Activated T-cell treated with anti-CD3 and anti-CD28 coated beads, Interleukin-2, amount 50 U/mL, for 4 hours (primary cell): ENCODE data around the gene KLHL14. TPM values are rescaled to one million over a fixed set of nuclear protein-coding genes. Genes with fewer than 3 reads are reported as not detected.

Experiments
- ATAC-seq, 2 donors: fragments of 200-7000 bp; cut with Tn5 transposase; one replicate each; pipeline ENCODE4 v1.10.0; 2021
- DNase-seq: peaks from one replicate; pipeline ENCODE4 v3.0.0-alpha.2; 2020
- H3K27me3 Mint-ChIP-seq: one replicate; pipeline ENCODE4 v1.8.0; 2021; ENCODE audit warnings: low read depth, mixed read lengths
- H3K36me3 Mint-ChIP-seq: one replicate; pipeline ENCODE4 v1.8.0; 2022; ENCODE audit warnings: mixed read lengths; ENCODE audit not compliant: insufficient read depth
- H3K4me1 Mint-ChIP-seq: one replicate; pipeline ENCODE4 v1.8.0; 2021; ENCODE audit warnings: low read depth, mixed read lengths
- H3K4me3 Mint-ChIP-seq: one replicate; pipeline ENCODE4 v1.8.0; 2021; ENCODE audit warnings: mild to moderate bottlenecking, moderate library complexity, mixed read lengths
- H3K9me3 Mint-ChIP-seq: one replicate; pipeline ENCODE4 v1.8.0; 2021; ENCODE audit warnings: mixed read lengths
- total RNA-seq, 3 donors: library from RNA; stranded (reverse); gene quantifications; one replicate each; pipeline ENCODE4 v1.2.1, GENCODE V29; 2021

Gene KLHL14
- total RNA-seq, 3 donors from 2014 or later: not detected

DNA sequence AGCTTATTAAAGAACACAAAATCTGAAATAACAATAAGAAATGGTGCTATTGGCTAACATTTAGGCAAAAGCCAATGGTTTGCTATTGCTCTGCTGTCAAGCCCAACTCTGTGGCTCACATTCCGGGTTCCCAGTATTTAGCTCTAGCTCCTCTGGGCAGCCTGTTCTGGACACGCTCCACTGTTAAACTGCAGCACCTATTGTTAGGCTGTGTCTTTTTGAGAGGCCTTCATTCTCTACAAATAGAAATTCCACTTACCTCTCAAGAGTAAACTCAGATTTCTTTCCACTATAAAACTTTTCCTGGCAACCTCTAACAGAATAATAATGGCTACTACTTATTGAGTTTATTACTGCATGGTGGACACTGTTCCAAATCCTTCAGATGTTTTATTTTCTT lies 3.7 kb upstream of the KLHL14 start:
- Mint-ChIP-seq H3K9me3 (no peaks in the 10 kb centered on the region), H3K4me3 (no peak overlapping the region), H3K4me1 (peaks cover 7% of the 10 kb centered on the region), H3K36me3 (no peaks in the 10 kb centered on the region), H3K27me3 (peaks cover 18% of the 10 kb centered on the region)
- ATAC-seq (no peak), DNase-seq (no peak)

DNA sequence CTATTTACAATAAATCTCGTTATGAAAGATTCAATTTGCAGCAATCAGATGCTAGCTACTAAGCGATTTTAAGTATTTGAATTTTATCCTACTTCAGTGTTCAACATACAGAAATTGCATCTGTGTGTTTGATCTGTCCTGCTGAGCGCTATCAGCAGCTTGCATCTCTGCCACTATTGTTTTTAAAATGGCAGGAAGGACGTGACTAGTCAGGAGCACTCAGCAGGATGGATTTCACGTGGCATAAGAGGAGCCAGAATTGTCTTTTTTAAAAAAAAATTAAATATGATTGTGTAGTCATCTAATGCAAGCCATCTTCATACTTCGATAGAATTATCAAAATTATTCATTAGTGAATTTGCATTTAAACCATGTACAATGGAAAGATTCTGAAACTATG lies 2.8 kb upstream of the KLHL14 start:
- H3K4me3 Mint-ChIP-seq: no peak overlapping the region
- ATAC-seq (no peak), DNase-seq (no peak)
- peaks cover 24% of the 10 kb centered on the region for H3K27me3 Mint-ChIP-seq
- H3K36me3 Mint-ChIP-seq: no peaks in the 10 kb centered on the region
- no peaks in the 10 kb centered on the region for H3K9me3 Mint-ChIP-seq
- peaks cover 12% of the 10 kb centered on the region for H3K4me1 Mint-ChIP-seq

DNA sequence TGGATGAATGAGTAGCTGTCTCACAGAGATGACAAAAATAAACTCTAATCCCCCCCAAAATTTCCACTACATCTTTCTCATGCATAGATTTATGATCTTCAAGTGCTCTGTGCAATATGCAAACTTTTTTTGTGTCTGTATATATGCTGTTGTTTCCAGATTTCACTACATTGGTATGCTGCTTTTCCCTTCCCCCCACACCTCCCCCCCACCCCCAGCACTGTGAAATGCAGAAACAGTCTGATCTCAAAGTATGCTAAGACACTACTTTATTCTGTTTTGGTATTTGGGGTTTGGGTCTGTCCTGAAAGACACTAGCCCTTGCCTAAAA lies 524 bp upstream of the KLHL14 start:
- peaks cover 40% of the 10 kb centered on the region for H3K27me3 Mint-ChIP-seq
- no peak for ATAC-seq
- no peak overlapping the region for H3K4me3 Mint-ChIP-seq
- H3K9me3 Mint-ChIP-seq: no peaks in the 10 kb centered on the region
- no peak for DNase-seq
- no peaks in the 10 kb centered on the region for H3K36me3 Mint-ChIP-seq
- H3K4me1 Mint-ChIP-seq: peaks cover 14% of the 10 kb centered on the region

DNA sequence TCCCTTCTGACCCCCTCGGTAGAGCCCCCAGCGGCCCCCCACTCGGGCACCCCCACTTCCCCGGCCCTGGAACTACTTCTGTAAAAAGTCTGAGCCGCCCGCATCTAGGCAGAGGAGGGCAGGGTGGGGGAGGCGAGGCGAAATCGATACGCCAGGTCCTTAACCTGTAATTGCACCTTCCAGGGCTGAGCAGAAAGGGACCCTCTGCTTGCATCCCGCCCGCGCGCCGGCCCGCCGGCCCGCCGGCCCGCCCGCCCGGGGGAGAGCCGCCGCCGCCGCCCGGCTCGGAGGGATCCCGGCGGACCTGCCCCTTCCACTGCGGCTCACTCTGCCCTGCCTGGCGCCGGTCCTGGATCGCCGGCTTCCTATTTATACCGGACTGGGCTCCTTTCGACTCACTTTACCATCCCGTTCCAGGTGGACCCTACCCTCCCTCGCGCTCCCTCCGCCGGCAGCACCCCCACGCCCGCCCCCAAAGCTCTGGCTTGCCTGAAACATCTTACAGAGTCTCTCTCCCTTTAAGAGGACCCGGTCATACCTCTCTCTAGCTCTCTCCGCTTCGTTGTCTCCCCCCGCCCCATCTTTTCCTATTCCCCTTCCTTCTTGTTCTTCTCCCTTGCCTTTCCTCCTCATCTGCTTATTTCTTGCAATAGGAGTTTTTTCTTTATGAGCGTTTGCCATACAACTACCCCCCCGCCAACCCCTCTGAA lies 797 bp downstream of the KLHL14 start:
- DNase-seq (no peak), ATAC-seq (peak; percentile 6 to 38)
- Mint-ChIP-seq H3K4me1 (peaks cover 14% of the 10 kb centered on the region), H3K36me3 (no peaks in the 10 kb centered on the region), H3K27me3 (peaks cover 44% of the 10 kb centered on the region), H3K4me3 (peak overlapping the region; percentile 33), H3K9me3 (no peaks in the 10 kb centered on the region)

DNA sequence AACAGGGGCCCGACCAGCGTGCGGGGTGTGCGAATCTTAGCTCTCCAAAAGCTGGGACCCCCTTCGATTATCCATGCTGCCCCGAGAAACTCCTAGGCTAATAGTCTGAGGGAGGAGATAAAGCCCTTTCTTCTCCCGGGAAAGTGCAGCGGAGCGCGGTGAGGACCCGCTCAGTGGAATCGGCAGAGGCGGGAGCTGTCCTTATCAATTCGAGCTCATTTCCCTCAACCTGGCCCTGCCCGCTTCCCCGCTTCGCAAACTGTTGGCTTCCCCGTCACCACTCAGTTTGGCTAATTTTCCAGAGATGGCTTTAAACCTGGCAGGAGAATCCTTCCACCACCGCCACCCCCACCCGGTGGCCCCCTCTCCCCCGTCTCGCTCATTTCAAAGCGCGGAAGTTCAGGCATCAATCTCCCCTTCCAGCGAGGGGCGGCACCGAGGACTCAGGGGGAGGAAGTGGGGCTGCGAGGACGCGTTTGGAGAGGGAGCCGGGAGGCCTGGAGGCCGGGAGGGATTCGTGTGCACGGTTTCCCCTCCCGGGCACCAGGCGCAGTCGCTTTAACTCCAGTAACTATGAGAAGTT lies 1.6 kb downstream of the KLHL14 start:
- Mint-ChIP-seq H3K9me3 (no peaks in the 10 kb centered on the region), H3K27me3 (peaks cover 44% of the 10 kb centered on the region), H3K36me3 (no peaks in the 10 kb centered on the region), H3K4me3 (peak overlapping the region; percentile 64), H3K4me1 (peaks cover 14% of the 10 kb centered on the region)
- ATAC-seq (peak; percentile 17 to 31), DNase-seq (no peak)

DNA sequence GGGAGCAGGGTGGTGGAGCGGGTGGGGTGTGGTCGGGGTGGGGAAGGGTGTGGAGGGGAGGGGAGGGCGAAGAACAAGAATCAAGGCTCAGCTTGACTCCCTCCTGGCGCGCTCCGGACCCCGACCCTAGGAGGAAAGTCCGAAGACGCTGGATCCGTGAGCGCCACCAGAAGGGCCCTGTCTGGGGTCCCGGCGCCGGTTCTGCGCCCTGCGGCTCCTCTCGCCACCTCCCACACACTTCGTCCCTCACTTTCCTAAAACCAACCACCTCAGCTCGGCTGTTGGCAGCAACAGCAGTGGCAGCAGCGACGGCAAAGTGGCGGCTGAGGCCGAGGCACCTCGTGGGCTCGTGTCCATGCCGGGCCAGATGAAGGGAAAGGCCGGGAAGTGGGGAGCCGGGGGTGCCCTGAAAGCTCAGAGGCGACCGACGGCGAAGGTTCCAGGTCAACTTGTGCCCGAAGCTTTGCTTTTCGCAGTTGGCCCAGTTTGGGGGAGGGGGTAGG lies 2.1 kb downstream of the KLHL14 start:
- Mint-ChIP-seq H3K4me3 (peak overlapping the region; percentile 64), H3K4me1 (peaks cover 14% of the 10 kb centered on the region), H3K36me3 (no peaks in the 10 kb centered on the region), H3K27me3 (peaks cover 42% of the 10 kb centered on the region), H3K9me3 (no peaks in the 10 kb centered on the region)
- ATAC-seq (no peak), DNase-seq (no peak)

DNA sequence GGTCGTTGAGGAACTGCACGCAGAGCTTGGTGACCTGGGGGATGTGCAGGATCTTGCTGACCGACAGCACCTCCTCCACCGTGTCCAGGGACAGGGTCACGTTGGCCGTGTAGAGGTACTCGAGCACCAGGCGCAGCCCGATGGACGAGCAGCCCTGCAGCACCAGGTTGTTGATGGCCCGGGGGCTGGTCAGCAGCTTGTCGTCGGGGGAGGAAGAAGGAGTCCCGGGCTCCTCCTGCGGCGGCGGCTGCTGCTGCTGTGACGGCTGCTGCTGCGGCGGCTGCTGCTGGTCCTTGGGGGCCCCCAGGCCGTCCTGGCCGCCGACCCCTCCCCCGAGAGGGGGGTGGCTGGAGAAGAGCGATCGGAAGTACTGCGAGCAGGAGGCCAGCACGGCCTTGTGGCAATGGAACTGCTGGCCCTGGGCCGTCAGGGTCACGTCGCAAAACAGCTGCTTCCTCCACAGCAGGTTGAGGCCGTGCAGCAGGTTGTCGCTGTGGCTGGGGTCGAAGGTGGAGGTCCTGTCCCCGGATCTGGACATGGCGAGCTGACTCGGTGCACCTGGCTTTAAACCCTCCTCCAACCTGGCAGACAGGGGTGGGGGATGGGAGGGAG lies 2.7 kb downstream of the KLHL14 start:
- Mint-ChIP-seq H3K4me3 (peak overlapping the region; percentile 65), H3K36me3 (no peaks in the 10 kb centered on the region), H3K27me3 (peaks cover 46% of the 10 kb centered on the region), H3K9me3 (no peaks in the 10 kb centered on the region), H3K4me1 (peaks cover 14% of the 10 kb centered on the region)
- no peak for DNase-seq
- ATAC-seq: peak in 1 of 2 donors; percentile 32

DNA sequence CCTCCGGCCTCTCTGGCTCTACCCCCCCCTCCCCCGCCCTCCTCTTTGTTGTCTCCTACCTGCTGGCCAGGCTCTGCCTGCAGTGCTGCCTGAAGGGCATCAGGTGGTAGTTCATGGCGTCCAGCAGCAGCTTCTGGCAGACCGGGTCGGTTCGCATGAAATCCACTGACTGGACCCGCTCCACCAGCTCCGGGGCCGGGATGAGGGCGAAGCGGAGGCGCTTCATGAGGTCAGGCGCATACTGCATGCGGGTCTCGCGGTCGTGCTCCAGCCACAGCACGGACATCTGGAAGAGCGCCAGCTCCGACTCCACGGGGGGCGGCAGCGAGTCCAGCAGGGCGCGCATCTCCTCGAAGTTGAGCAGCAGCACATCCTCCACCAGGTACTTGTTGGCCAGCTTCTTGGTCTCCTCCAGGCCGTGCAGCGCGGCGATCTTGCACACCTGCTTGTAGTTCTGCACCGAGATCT lies 3.2 kb downstream of the KLHL14 start:
- Mint-ChIP-seq H3K9me3 (no peaks in the 10 kb centered on the region), H3K4me3 (peak overlapping the region; percentile 65), H3K27me3 (peaks cover 46% of the 10 kb centered on the region), H3K4me1 (peaks cover 14% of the 10 kb centered on the region), H3K36me3 (no peaks in the 10 kb centered on the region)
- DNase-seq (no peak), ATAC-seq (peak in 1 of 2 donors; percentile 20)

DNA sequence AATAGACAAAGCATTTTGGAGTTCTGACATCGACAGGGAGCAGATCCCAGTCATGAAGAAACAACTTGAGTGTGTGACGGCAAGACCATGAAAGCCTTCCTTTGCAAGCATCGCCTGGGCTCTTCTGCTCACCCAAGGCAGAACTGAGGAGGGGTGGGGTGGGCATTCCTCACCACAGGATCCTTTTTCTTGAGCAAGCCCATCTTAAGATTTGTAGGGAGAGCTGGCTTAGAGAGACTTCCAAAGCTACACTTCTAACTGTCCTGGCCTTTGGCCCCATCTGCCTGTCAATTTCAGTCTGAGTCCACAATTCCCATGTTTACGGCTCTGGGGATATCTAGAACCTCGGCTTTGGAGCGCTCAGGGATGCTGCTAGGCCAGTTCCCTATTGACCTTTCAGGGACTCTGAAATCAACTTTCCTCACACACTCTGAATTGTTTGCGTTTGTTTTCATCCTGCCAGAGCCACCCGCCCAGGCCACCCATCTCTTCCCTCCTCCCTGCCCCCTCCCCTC lies 3.7 kb downstream of the KLHL14 start:
- peaks cover 14% of the 10 kb centered on the region for H3K4me1 Mint-ChIP-seq
- DNase-seq (no peak), ATAC-seq (no peak)
- no peaks in the 10 kb centered on the region for H3K9me3 Mint-ChIP-seq
- H3K36me3 Mint-ChIP-seq: no peaks in the 10 kb centered on the region
- peaks cover 45% of the 10 kb centered on the region for H3K27me3 Mint-ChIP-seq
- no peak overlapping the region for H3K4me3 Mint-ChIP-seq

DNA sequence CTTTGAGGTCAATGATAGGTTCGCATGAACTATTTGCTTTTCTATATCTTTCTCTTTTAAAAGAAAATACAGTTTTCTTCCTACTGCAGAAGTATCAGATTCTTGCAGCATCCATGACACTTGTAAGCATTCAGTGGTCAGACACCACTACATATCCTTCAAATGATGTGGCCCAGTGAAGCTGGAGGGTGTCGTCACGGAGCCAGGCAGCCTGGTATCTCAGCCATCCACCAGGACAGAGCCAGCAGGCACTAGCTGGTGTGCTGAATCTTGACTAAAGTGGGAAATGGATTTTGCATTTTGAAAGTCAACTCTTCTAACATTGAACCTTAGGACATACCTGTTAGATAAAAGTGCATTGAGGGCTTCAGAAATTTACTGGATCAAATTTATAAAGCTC lies 5.4 kb downstream of the KLHL14 start:
- ATAC-seq (no peak), DNase-seq (no peak)
- H3K4me3 Mint-ChIP-seq: no peak overlapping the region

DNA sequence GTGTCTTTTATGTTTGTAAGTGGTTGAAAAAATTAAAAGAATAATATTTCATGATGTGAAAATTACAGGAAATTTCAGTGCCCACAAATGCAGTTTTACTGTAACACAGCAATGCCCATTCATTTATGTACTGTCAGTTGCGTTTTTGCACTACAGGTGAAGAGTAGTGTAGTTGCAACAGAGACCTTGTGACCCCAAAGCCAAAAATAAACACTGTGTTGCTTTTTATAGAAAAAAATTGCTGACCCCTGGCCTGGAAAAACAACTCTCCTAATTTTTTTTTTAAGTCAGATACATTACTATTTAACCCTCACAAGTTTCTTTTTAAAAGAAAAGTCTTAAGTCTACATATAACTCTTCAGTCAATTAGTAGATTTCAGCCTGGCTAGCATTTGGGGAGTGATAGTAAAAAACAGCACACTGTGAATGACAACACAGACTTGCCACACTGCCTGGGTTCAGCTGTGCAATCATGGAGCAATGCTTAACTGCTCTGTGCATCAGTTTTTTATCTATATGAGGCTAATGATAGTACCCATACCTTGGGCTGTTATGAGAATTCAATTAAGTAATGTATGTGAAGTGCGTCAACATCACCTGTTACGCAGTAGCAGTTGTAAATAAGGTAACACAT lies 8.1 kb downstream of the KLHL14 start:
- peaks cover 20% of the 10 kb centered on the region for H3K27me3 Mint-ChIP-seq

More for the DNA sequence above, 5.4 kb downstream of the KLHL14 start:
- peaks cover 9% of the 10 kb centered on the region for H3K4me1 Mint-ChIP-seq
- no peaks in the 10 kb centered on the region for H3K9me3 Mint-ChIP-seq
- no peaks in the 10 kb centered on the region for H3K36me3 Mint-ChIP-seq
- peaks cover 33% of the 10 kb centered on the region for H3K27me3 Mint-ChIP-seq

DNA sequence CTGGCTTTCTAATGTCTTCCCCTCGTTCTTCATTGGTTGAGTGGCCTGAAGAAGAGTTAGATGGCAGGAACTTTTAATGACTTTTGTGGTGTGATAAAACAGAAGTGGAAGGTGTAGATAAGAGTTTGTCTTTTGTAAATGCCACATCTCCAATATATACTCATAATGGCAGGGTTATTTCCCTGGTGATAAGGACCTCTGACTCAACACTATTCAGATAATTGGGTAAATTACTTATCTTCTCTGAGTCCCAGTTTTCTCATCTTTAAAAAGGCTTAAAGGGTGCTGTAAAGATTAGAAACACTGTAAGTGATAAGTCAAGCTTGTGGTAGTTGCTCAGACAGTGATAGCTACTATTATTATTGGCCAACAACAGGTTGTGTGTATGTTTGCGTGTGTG lies 9.5 kb downstream of the KLHL14 start:
- ATAC-seq (no peak), DNase-seq (no peak)
- no peaks in the 10 kb centered on the region for H3K9me3 Mint-ChIP-seq
- H3K4me1 Mint-ChIP-seq: peaks cover 7% of the 10 kb centered on the region
- no peak overlapping the region for H3K4me3 Mint-ChIP-seq
- no peaks in the 10 kb centered on the region for H3K36me3 Mint-ChIP-seq
- peaks cover 7% of the 10 kb centered on the region for H3K27me3 Mint-ChIP-seq

More for the DNA sequence above, 8.1 kb downstream of the KLHL14 start:
- H3K4me1 Mint-ChIP-seq: peaks cover 9% of the 10 kb centered on the region
- no peak overlapping the region for H3K4me3 Mint-ChIP-seq
- no peaks in the 10 kb centered on the region for H3K9me3 Mint-ChIP-seq
- H3K36me3 Mint-ChIP-seq: no peaks in the 10 kb centered on the region
- ATAC-seq: no peak
- DNase-seq: no peak

DNA sequence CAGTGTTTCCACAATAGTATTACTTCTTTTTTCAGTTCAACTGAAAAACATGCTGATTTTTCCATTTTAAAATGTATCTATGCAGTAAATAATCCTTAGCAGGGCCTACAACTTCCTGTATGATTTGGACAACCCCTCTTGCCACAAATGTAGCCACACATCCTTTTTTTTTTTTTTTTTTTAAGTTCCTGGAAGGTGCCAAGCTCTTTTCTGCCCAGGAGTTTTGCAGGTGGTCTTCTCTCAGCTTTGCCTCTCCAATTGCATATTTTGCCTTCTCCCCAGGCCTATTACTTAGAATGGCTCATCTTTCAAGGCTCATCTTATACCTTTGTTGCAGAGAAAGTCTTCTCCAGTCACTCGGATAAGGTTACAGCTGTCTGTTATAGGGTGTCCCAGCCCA lies 11.6 kb downstream of the KLHL14 start:
- Mint-ChIP-seq H3K9me3 (no peaks in the 10 kb centered on the region), H3K36me3 (no peaks in the 10 kb centered on the region), H3K4me1 (peaks cover 7% of the 10 kb centered on the region), H3K27me3 (peaks cover 3% of the 10 kb centered on the region), H3K4me3 (no peak overlapping the region)
- no peak for ATAC-seq
- no peak for DNase-seq

DNA sequence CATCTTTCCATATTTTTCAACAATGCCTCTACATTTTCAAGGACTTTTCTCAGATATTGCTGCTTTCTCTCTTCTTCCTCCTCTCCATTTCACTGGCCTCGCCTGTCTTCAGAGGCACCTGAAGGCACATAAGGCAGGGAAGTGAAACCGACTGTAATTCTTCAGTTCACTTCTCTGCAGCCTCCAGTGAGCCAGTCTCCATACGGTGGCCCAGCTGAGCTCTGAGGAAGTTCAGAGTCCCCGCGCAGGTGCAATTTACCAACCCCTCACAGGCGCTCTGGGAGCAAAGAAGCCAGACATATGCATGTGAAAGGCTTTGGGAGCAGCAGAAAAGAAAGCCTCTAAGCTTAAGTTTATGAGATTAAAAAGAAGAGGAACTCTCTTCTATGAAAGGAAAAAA lies 12.4 kb downstream of the KLHL14 start:
- H3K9me3 Mint-ChIP-seq: no peaks in the 10 kb centered on the region
- ATAC-seq: no peak
- DNase-seq: no peak
- peaks cover 7% of the 10 kb centered on the region for H3K4me1 Mint-ChIP-seq
- no peaks in the 10 kb centered on the region for H3K36me3 Mint-ChIP-seq
- H3K4me3 Mint-ChIP-seq: no peak overlapping the region
- H3K27me3 Mint-ChIP-seq: peaks cover 2% of the 10 kb centered on the region
